CD8-positive, alpha-beta memory T cell (primary cell): Measurements from ENCODE around the gene WHRN. TPM values are rescaled to one million over a fixed set of nuclear protein-coding genes. Genes with fewer than 3 reads are reported as not detected.
A peak's percentile ranks its signal among the peaks of the same experiment; 100 is the strongest.

Experiments used
- CTCF ChIA-PET: fragments of 350-600 bp; sonication (Branson Sonifier 250); formaldehyde crosslinking; loops from one replicate; lab custom pipeline; 2021; ENCODE audit warnings: antibody characterized with exemption; lab: Charles Lee
- POLR2A ChIA-PET: fragments of 350-600 bp; sonication (Branson Sonifier 250); formaldehyde crosslinking; loops from one replicate; lab custom pipeline; 2021; ENCODE audit warnings: antibody characterized with exemption; lab: Charles Lee
- DNase-seq, 5 donors: peaks; one replicate each; pipeline versions ENCODE4 v3.0.0 to v3.0.0-alpha.2; 2020 to 2022; ENCODE audit warnings: mixed read lengths in 1 of 5
- H3K27ac ChIP-seq: one replicate; pipeline ENCODE4 v1.7.0; 2013; ENCODE audit warnings: low read depth, mild to moderate bottlenecking, low read length, moderate library complexity
- H3K27me3 ChIP-seq: 2 replicates; pipeline ENCODE4 v1.7.0; 2013; ENCODE audit warnings: low read length, mild to moderate bottlenecking; ENCODE audit not compliant: insufficient read depth, poor library complexity, severe bottlenecking
- H3K36me3 ChIP-seq: 2 replicates; pipeline ENCODE4 v1.7.0; 2013; ENCODE audit warnings: mild to moderate bottlenecking, low read length, moderate library complexity; ENCODE audit not compliant: insufficient read depth
- H3K4me1 ChIP-seq: 2 replicates; pipeline ENCODE4 v1.7.0; 2013; ENCODE audit warnings: mild to moderate bottlenecking, low read length, moderate library complexity; ENCODE audit not compliant: insufficient read depth
- H3K4me3 ChIP-seq: 2 replicates; pipeline ENCODE4 v1.7.0; 2013; ENCODE audit warnings: mild to moderate bottlenecking, low read length
- H3K9me3 ChIP-seq: 2 replicates; pipeline ENCODE4 v1.7.0; 2013; ENCODE audit warnings: mild to moderate bottlenecking, low read length
- H3K27ac Mint-ChIP-seq, 8 donors: one replicate each; pipeline ENCODE4 v1.8.0; 2020 to 2021; ENCODE audit warnings: mixed read lengths in 8 of 8, mild to moderate bottlenecking in 6 of 8, inconsistent platforms in 3 of 8, moderate library complexity in 3 of 8
- H3K27me3 Mint-ChIP-seq, 2 donors: one replicate each; pipeline ENCODE4 v1.8.0; 2020 to 2021; ENCODE audit warnings: mixed read lengths in 2 of 2, mild to moderate bottlenecking in 1 of 2, moderate library complexity in 1 of 2
- H3K36me3 Mint-ChIP-seq, 3 donors: one replicate each; pipeline ENCODE4 v1.8.0; 2020 to 2021; ENCODE audit warnings: mixed read lengths in 3 of 3, inconsistent platforms in 1 of 3, mild to moderate bottlenecking in 1 of 3
- H3K4me1 Mint-ChIP-seq, 3 donors: one replicate each; pipeline ENCODE4 v1.8.0; 2020 to 2021; ENCODE audit warnings: mixed read lengths in 3 of 3, inconsistent platforms in 1 of 3, mild to moderate bottlenecking in 1 of 3
- H3K4me3 Mint-ChIP-seq, 7 donors: one replicate each; pipeline ENCODE4 v1.8.0; 2020 to 2021; ENCODE audit warnings: mixed read lengths in 7 of 7, mild to moderate bottlenecking in 6 of 7, moderate library complexity in 4 of 7, inconsistent platforms in 2 of 7
- H3K9me3 Mint-ChIP-seq, 5 donors: one replicate each; pipeline ENCODE4 v1.8.0; 2020 to 2022; ENCODE audit warnings: mixed read lengths in 5 of 5, mild to moderate bottlenecking in 3 of 5, moderate library complexity in 2 of 5, inconsistent platforms in 1 of 5
- polyA plus RNA-seq: library from polyadenylated mRNA; unstranded; fragments of 300-500 nt; fragmentation: Illumina TruSeq; gene quantifications from one replicate; pipeline ENCODE4 v1.2.3, GENCODE V29; 2021
- total RNA-seq, 2 experiments: library from RNA; stranded (reverse); gene quantifications; one replicate each; pipeline ENCODE4 v1.2.3, GENCODE V29; 2021

Gene WHRN
- total and polyA plus RNA-seq, 3 experiments from 2014 or later = 5.5 to 9.0 (median 8.6) TPM

DNA sequence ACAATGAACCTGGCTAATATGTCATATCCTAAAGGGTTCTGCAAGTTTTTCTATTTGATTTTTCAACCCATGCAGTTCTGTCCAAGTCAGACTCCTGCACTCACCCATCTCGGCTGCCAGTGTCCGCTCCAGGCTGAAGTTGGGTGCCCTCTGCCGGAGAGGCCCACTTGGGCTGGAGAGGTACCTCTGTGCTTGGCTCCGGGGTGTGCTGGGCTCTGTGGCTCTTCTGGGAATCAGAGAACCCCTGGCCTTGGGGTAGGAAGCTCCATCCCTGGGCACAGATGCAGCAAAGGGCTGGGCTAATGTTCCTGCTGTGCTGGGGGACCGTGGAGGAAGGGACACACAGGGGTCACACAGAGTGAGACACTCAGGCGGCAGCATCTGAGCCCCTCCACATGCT lies 149.5 kb downstream of the WHRN start:
- H3K4me3 ChIP-seq = no peak overlapping the region
- H3K4me1 ChIP-seq = peaks cover 32% of the 10 kb centered on the region
- H3K27me3 ChIP-seq = no peaks in the 10 kb centered on the region
- H3K36me3 ChIP-seq = peaks cover 71% of the 10 kb centered on the region
- CTCF ChIA-PET = interaction anchor here (0.8 to 1.3 kb wide), 5 partner anchors 8 to 49 kb away, joined by 3 to 4 read pairs (median 3); no protein-coding TSS in a partner anchor
- Mint-ChIP-seq H3K4me3 (no peak overlapping the region), H3K4me1 (peaks cover 37 to 70% (median 53%) of the 10 kb centered on the region in 3 donors), H3K27ac (peak overlapping the region in 4 of 8 donors; percentile 78 to 95 (median 88)), H3K36me3 (peaks cover 8 to 90% (median 29%) of the 10 kb centered on the region in 3 donors), H3K9me3 (no peaks in the 10 kb centered on the region), H3K27me3 (no peaks in the 10 kb centered on the region)
- H3K27ac ChIP-seq = no peak overlapping the region
- POLR2A ChIA-PET = interaction anchor here (0.7 to 1.3 kb wide), 5 partner anchors 9 to 38 kb away, joined by 3 to 6 read pairs (median 3); partner anchors contain the start of gene AKNA
- no peak for DNase-seq
- no peaks in the 10 kb centered on the region for H3K9me3 ChIP-seq

Other genes with a start within 250 kb of the WHRN start
- gene ORM1, start 182.4 kb downstream of the WHRN start, total RNA-seq = not detected
- gene ORM1, start 182.4 kb downstream of the WHRN start, polyA plus RNA-seq = not detected
- not detected for gene ORM2, start 175.6 kb downstream of the WHRN start, total RNA-seq
- gene ORM2, start 175.6 kb downstream of the WHRN start, polyA plus RNA-seq = not detected
- 100 to 1,000 TPM; 126 TPM for gene AKNA, start 117.5 kb downstream of the WHRN start, total RNA-seq
- gene AKNA, start 117.5 kb downstream of the WHRN start, polyA plus RNA-seq = 45.6 TPM
- gene ATP6V1G1, start 82.3 kb upstream of the WHRN start, total RNA-seq = 10 to 100 TPM; 48.2 to 49.0 TPM
- gene ATP6V1G1, start 82.3 kb upstream of the WHRN start, polyA plus RNA-seq = 278 TPM
- gene TMEM268, start 105.8 kb upstream of the WHRN start, total RNA-seq = 10 to 100 TPM; 20.2 to 21.1 TPM
- gene TMEM268, start 105.8 kb upstream of the WHRN start, polyA plus RNA-seq = 9.7 TPM
- not detected for gene TEX53, start 152.3 kb upstream of the WHRN start, total RNA-seq
- not detected for gene TEX53, start 152.3 kb upstream of the WHRN start, polyA plus RNA-seq
- gene TEX48, start 176.7 kb upstream of the WHRN start, total RNA-seq = under 1 TPM; 0.46 to 0.86 TPM
- gene TEX48, start 176.7 kb upstream of the WHRN start, polyA plus RNA-seq = not detected